Activated CD4-positive, alpha-beta T cell treated with anti-CD3 and anti-CD28 coated beads for 48 hours (primary cell): Measurements from ENCODE around the gene BRD2.

Experiments used
- DNase-seq: peaks from one replicate; pipeline ENCODE4 v3.0.0-alpha.2; 2020

The BRD2 gene

DNA sequence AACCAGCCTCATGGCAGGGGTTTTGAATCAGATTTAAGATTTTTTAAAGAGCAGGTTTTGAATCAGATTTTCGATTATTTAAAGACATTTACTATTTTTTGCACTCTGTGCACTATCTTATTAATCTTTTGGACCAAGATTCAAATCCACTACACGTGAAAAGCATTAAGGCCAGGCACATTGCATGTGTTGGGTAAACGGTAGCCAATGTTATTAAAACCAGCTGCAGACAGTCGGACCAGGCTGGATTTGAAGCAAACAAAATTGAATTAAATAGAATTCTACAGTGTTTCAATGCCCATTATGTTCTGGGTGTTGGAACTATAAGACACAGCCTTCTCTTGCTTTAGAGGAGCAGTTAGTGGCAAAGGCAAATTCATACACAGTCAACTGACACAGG lies 33.3 kb downstream of the BRD2 start:
- no peak for DNase-seq

DNA sequence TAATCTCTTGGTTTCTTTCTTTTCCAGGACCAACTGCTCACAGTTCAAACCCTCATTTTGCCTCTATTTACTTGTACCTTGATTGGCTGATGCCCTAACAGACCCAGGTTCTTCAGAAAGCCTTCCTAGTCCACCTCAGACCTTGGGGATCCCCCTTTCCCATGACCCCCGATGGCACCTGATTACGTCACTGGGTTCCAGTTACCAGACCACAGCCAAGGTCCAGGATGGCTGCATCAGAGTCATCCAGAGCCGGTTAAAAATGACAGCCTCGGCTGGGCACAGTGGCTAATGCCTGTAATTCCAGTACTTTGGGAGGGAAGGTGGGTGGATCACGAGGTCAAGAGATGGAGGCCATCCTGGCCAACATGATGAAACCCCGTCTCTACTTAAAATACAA lies 36.5 kb downstream of the BRD2 start:
- DNase-seq, result no peak

DNA sequence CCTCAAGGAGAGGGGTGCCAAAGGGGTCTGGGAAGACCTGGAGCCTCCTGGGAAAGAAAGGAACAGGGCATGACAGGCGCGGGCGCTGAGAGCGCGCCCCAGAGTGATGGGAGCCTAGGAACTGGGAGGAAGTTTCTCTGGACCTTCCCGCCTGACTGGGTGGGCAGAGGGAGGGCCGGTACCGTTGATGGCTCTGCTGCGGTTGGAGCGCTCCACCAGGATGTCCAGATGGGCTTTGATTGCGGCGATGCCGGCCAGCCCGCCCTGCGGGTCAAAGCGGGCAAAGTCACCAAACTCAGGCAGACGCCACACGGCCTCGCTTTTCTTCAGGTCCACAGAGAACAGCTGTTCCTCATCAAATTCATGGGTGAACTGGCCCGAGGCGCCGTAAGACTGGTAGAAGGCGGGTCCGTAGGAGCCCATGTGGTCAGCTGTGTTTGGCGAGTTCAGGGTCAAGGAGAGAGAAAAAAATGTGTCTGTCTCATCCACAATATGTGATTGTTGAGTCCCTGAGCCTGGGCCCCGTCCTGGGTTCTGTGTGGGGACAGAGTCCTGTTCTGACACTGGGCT lies 39.5 kb downstream of the BRD2 start:
- no peak for DNase-seq

DNA sequence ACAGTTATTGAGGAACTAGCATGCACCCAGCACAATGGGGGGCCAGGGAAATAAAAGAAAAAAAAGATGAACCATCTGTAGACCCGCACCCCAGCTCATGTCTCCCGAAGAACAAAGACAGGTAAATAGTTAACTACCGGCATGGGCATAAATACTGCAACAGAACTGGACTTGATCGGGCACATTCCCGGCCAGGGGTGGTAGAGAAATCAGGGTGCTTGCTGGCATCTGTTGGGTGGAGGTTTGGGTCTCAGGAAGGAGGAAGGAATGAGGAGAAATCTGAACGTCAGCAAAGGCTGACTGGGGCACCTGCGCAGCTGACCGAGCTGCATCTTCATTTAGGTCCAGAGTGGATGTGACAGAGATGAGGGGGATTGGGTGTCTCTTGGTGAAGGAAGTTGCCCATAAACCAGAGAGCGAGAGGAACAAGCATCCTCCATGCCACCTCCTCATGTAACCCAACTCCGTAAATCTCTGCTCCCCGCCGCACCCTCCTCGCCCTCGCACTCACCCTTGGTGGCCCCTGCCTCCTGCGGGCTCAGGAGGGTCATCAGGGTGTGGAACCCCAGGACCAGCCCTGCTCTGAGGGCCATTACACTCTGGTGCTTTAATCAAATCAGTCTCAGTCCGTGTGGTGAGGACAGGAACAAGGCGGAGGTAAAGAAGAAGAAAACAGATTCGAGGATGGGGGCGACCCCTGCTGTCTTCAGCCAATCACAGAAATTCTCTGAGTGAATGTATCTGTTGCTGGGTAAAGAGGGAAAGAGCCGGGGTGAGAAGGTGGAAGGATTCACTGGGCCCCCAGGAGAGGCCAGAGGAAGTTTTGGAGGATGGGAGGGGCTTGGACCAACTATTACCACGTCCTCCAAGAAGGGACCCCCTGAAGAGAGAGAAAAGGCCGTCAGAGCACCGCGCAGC lies 40.8 kb downstream of the BRD2 start, which contains the start of gene HLA-DOA:
Gene HLA-DOA (minus strand): TSS at position 648 of the 918 bp plus-strand sequence.
- peak; percentile 51 for DNase-seq

DNA sequence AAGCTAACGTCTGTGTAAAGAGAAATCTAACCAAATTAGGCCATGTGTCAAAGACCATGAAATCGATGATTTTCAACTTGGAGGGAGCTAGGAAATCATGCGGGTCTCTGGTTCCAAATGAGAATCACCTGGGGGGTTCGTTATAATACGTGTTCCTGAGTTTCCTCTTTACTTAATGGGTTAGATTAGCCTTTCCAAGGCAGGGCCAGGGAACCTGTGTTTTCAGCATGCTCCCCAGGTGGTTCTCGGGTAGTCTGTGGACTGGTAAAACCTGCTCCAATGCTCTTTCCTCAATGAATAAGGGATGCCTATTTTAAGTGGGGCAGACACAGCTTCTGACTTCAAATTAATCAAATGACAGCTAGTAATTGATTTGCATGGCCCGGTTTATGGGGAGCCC lies 42.0 kb downstream of the BRD2 start:
- no peak for DNase-seq

DNA sequence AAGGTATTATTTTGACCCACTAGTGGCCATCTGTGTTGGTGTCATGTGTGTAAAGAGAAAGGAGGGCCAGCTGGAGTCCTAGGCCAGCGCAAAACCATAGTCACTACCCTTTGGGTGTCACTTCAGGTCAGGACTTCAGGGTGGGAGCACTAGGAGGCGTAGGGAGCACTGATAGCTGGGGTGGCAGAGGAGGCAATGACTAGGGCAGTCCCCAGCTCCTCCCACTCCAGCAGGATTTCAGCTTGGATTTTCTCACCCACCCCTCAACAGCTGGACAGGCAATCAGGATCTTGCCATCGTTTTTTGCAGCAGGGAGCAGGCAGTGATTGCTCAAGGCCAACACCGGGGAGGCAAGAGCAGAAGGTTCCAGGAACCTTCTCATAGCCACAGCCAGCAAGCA lies 45.2 kb downstream of the BRD2 start:
- DNase-seq, result no peak

DNA sequence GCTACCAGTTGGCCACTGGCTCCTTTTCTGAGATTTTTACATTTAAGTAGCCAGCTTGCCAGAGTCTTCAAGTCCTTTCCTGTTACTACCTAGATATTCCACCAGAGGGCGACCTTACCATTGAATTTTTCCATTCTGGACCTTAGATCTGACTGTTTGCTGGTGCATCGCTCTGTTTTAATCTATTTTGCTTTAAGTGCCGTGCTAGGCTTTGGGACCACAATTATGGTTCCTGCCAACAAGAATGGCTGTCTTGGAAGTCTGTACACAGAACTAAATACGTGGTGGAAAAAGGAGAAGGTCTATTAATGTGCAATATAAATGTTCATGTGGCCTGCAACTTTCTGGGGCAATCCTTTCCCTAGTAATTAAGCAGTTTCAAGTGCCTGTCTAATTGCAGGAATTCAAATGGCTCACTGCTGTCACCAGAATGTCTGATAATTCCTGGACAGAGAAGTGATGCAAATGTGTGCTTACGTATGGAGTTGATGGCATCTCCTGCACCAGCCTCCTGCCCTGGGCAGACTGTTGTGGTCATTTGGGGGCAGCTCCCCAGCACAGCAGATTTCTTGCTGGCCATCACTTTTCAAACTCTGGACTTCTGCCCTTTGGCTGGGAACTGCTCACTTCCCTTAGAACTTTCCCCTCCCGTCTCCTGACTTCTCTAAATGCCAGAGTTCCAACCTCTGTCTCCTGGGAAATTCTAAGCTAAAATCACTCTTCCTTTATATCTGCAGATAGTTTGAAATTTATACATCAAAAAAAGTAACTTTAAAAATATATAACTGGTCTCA lies 46.6 kb downstream of the BRD2 start:
- DNase-seq, result peak; percentile 54

DNA sequence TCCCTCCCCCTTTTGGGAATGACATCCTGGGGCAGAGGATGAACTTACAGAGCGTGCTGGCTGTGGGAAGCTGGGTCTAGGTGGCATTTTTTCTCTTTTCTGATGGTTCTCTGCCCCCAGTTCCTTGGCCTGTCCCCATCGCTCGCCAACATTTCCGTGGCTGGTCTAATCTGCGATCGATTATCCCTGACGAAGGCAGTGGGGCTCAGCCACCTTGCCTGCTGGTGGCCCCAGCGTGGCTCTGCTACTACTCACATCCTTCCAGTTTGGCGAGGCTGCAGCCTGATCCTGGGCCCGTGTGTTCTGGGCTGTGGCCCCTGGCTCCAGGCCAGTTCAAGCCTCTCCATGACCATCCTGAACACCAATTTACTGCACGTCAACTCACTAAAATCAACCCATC lies 47.4 kb downstream of the BRD2 start:
- DNase-seq, result no peak

DNA sequence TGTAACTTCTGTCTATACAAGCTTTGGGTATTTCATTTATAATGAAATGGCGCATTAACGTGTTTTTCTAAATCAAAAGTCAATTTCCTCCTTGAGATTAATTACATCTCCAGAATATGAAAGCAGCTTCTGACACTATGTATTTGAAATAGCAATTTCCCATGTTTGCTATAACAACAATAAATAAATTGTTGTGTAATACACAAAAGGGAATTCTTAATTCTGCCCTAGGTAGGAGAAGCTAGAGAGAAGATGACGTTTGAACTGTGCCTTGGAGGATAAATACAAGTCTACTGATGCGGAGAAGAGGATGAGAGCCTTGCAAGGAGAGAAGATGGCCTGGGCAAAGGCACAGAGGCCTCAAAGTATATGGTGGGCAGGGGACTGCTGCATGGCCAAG lies 48.6 kb downstream of the BRD2 start:
- no peak for DNase-seq

DNA sequence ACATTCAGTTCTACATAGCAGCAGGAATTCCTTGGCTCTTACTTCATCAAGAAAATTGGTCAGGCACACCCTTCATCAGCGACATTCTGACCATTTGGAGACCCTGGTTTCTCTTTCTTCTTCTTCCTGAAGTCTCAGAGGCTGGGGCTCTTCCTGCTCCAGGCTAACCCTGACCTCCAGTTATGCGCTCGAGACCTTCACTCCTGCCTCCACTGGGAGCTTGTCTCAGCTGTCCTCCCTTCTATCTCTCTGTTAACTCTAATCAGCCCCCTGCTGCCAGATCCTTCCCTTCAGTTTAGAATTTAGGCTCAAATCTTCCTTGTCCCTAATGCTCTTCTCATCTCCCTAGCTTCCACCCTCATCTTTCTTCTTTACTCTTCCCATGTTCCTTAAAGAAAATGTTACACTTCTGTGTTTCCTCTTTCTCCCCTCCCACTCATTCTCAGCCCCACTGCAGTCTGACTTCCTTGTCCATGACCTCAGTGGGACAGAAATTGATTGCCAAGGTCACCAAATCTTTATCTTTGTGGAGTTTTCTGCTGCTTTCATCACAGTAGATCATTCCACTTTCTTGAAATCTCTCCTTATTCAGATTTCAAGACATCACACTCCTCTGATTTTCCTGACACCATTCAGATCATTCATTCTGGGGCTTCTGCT lies 49.4 kb downstream of the BRD2 start:
- no peak for DNase-seq

DNA sequence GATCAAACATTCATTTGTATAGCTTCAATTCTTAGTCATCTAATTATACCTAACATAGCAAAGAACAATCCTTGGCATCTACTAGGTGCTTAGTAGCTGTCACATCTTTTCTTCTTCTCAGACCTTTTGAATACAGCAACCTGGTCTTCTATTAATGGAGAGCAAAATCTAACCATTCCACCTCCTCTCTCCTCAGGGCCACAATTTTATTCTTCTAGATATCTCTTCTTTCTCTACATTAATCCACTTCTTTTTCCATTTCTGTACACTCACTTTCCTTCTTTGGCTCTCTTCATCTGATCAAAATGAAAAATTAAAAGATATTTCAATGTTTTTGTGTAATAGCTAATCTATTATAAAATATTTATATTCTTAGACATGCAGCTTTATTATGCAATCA lies 50.0 kb downstream of the BRD2 start:
- DNase-seq, result no peak

DNA sequence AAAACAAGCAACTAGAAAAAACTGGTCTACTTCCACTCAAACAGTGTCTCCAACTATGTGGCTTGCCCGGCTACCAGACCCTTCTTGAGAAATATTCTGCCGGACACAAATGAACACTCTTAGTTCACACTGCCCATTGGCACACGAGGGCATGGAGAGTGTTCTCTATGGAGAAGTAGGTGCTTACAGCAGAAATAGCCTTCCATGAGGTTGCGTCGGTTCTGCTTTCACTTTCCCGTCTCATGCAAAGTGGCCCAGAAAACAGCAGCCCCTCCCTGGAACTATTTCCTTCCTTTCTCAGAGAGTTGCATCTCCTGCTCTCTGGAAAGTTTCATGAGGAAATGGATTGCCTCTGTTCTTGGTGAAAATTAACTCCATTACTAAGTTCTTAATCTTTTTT lies 50.5 kb downstream of the BRD2 start:
- peak; percentile 41 for DNase-seq

DNA sequence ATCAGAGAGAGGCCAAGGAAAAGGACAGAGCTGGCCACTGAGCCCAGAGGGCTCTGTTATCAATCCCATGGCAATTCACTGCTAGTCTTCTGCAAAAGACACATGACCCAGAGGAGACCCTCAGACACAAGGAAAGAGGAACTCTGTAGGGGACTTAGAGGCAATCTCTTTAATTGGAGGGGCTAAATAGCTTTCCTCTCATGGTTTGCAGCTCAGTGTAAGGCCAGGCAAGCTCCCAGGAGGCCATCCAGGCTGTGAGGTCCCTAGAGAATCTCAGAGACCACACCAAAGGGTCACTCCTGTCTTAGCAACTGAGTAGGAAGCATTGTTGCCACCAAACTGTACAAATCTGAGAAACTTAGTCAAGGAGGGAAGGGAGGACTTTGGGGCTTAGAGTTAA lies 51.0 kb downstream of the BRD2 start:
- DNase-seq, result no peak

DNA sequence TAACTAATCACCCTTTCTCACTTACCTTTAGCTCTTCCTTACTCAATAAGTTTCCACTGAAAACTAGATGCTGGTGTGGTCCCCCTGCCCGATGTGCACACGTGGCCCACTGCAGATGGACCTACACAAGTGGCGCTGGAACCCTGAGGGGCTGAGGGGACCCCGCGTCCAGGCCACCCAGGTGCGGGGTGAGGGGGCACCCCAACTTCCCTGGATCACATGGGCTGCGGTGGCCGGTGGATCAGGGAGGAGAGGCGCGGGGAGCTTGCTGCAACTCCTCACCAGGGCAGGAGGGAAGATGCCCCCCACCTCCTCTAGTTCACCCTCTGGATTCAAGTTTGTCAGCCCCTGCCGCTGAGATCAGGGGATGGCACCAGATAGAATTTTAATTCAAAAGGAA lies 53.5 kb downstream of the BRD2 start:
- no peak for DNase-seq

DNA sequence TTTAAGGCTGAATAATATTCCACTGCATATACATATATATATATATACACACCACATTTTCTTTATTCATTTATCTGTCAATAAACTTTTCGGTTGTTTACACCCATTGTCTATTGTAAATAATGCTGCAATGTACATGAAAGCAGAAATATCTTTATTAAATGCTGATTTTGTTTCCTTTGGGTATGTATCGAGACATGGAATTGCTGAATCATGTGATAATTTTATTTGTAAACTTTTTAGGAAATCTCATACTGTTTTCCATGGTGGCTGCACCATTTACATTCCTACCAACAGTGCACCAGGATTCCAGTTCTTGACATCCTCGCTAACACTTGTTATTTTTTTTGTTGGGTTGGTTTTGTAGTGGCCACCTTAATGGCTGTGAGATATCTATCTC lies 55.1 kb downstream of the BRD2 start:
- DNase-seq, result no peak

DNA sequence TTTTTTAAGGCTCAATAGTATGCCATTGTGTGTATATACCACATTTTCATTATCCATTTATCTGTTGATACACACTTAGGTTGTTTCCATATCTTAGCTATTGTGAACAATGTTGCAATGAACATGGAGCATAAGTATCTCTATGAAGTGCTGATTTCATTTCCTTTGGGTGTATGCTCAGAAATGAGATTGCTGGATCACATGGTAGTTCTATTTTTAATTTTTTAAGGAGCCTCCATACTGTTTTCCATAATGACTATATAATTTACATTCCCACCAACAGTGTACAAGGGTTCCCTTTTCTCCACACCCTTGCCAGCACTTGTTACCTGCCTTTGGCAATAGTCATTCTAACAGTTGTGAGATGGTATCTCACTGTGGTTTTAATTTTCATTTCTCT lies 56.1 kb downstream of the BRD2 start:
- no peak for DNase-seq

DNA sequence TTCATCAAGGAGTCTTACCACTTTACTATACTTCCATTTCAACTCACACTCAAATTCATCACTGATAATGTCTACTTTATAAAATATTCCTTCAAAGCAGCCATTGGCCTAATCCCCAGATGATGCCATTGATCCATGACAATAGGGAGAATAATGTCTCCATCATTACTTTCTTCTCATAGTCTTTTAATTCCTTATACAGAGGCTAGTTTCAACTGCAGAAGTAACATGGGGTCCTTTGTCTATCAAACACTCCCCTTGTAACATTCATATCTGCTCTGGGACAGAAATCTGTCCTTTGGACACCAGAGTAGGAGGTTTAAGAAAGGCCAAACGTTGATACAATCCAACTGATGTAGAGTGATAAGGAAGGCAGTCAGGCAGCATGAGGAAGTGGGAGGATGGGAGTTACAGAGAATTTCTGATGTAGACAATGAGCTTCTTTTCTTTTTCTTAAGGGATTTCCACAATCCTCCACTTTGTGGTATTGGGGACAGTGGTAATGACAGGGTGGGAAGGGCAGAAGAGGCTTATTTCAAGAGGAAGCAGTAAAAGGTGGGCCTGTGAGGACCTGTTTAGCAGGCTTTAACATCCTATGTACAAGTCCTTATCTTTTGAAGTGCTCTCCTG lies 59.9 kb downstream of the BRD2 start:
- no peak for DNase-seq

DNA sequence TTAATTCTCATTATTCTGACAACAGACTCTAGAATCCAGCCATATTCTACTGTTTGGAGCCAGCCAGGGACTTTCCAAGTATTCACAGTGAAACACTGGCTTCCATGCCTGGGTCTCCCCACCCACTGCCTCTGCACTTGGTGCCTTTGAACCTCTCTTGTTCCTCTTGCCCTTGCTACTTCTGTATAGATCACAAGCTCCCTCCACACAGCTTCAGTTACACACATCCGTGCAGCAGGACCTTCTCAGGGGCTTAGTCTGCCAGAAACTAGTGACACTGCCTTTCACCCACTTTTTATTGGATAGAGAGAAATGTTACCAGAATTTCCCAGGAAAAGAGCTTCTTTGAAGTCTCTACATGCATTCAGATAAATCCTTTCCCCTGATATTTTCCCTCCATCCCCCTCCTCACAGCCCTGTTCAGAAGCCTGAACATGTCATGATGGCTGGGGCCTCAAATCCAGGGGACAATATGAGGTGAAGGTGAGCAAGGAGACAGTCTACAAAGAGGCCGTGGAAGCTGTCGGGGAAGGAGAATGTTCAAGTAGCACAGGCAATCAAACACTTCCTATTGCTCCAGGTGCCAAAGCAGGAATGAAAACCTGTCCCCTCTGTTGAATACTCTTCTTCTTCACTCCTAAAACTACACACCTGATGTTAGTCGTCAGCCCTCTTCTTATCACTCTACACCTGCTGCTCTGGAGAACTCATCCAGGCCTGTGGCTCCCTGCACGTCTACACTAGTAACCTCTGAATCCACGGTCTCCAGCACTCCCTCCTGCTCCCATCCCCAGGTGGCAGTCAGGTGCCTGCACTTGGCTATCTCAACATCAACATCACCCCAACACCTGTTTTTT lies 61.2 kb downstream of the BRD2 start:
- peak; percentile 20 for DNase-seq

DNA sequence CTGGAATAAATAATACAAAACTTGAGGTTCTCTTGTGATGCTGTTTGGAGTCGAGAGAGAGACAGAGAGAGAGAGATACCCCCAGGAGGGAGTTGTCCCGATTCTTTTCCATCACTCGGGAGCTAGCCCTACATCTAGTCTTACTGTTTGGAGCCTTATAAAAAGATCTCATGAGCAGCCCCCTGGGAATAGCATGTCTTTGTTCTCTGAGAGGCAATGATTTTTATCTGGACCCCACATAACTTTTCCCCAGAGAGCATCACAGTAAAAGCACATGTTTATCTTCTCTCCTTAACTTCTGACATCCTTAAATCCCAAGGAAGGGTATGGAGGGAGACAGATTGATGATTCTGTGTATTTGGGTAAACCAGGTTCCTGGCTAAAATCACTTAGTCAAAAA lies 61.9 kb downstream of the BRD2 start:
- DNase-seq, result no peak
